Vagina (tissue), 2 donors: ENCODE measurements around the gene EXOC6B. TPM values are rescaled to one million over a fixed set of nuclear protein-coding genes. Genes with fewer than 3 reads are reported as not detected.

ENCODE experiments used
- DNase-seq, 2 donors: peaks; one replicate each; pipeline ENCODE4 v3.0.0-alpha.2; 2017; ENCODE audit errors: extremely low spot score in 2 of 2
- H3K27ac ChIP-seq: fragments of 200-600 bp; sonication (generic); one replicate; pipeline ENCODE4 v1.5.1; 2019
- H3K27me3 ChIP-seq: fragments of 200-600 bp; sonication (generic); one replicate; pipeline ENCODE4 v1.5.1; 2019
- H3K36me3 ChIP-seq, 2 donors: fragments of 200-600 bp; sonication (generic); one replicate each; pipeline ENCODE4 v1.5.1; 2017 to 2019
- H3K4me1 ChIP-seq: fragments of 200-600 bp; sonication (generic); one replicate; pipeline ENCODE4 v1.5.1; 2019
- H3K4me3 ChIP-seq, 2 donors: fragments of 200-600 bp; sonication (generic); 1 replicate in 1 of 2; 2 replicates in 1 of 2; pipeline ENCODE4 v1.5.1; 2016 to 2019
- H3K9me3 ChIP-seq: fragments of 200-600 bp; sonication (generic); one replicate; pipeline ENCODE4 v1.5.1; 2019
- CTCF ChIP-seq, 3 experiments: fragments of 450-650 bp in 2 of 3; fragments of 200-600 bp in 1 of 3; sonication (generic) in 1 of 3; IDR thresholded peaks; one replicate each; pipeline ENCODE4 v1.5.1; 2017 to 2019; ENCODE audit warnings: antibody characterized with exemption in 3 of 3, mild to moderate bottlenecking in 2 of 3, moderate library complexity in 2 of 3
- POLR2A ChIP-seq, 2 donors: fragments of 450-650 bp; IDR thresholded peaks; one replicate each; pipeline ENCODE4 v1.6.1; 2017; ENCODE audit warnings: antibody characterized with exemption in 2 of 2, mild to moderate bottlenecking in 2 of 2, moderate library complexity in 2 of 2
- POLR2AphosphoS5 ChIP-seq, 2 donors: sonication (generic); formaldehyde crosslinking; IDR thresholded peaks; one replicate each; pipeline ENCODE4 v1.9.0; 2017; ENCODE audit warnings: antibody characterized with exemption in 2 of 2, mild to moderate bottlenecking in 2 of 2, low read depth in 1 of 2; ENCODE audit not compliant: insufficient read depth in 1 of 2
- intact Hi-C: fragments of 100-400 bp; cut with DNase I; formaldehyde crosslinking; loops from one replicate; pipeline ENCODE4 v1.15.1; 2023
- total RNA-seq: library from RNA; depleted of rRNA; stranded (reverse); fragments of >200 nt; gene quantifications from one replicate; pipeline ENCODE4 v1.2.3, GENCODE V29; 2016

EXOC6B gene
- total RNA-seq, 1 donor from 2014 or later = 41.5 TPM

GRCh38 chr2:72134408-72134996 lies 691.3 kb downstream of the EXOC6B start:
- Histone ChIP-seq H3K9me3 (no peaks in the 10 kb centered on the region), H3K27ac (no peak overlapping the region), H3K4me3 (no peak overlapping the region), H3K4me1 (peaks cover 11% of the 10 kb centered on the region), H3K36me3 (no peaks in the 10 kb centered on the region), H3K27me3 (no peaks in the 10 kb centered on the region)
- no peak for DNase-seq
- intact Hi-C loops = no loop called here
- no peak for TF ChIP-seq POLR2A (IDR thresholded peaks at IDR 0.05)

GRCh38 chr2:72133721-72134407 lies 692.0 kb downstream of the EXOC6B start:
- DNase-seq = no peak

GRCh38 chr2:72132981-72133720 lies 692.7 kb downstream of the EXOC6B start:
- DNase-seq = no peak
- intact Hi-C loops = no loop called here
- Histone ChIP-seq H3K4me1 (peaks cover 2% of the 10 kb centered on the region), H3K27me3 (no peaks in the 10 kb centered on the region), H3K27ac (no peak overlapping the region), H3K4me3 (no peak overlapping the region), H3K9me3 (no peaks in the 10 kb centered on the region), H3K36me3 (no peaks in the 10 kb centered on the region)
- TF ChIP-seq POLR2A (IDR thresholded peaks at IDR 0.05) (no peak), POLR2AphosphoS5 (IDR thresholded peaks at IDR 0.05; ENCODE audit: insufficient read depth in 1 of 2, low read depth in 1 of 2) (no peak), CTCF (IDR thresholded peaks at IDR 0.05) (no peak)

More at GRCh38 chr2:72133721-72134407, 692.0 kb downstream of the EXOC6B start:
- Histone ChIP-seq H3K9me3 (no peaks in the 10 kb centered on the region), H3K27ac (no peak overlapping the region), H3K27me3 (no peaks in the 10 kb centered on the region), H3K4me1 (peaks cover 10% of the 10 kb centered on the region), H3K4me3 (no peak overlapping the region), H3K36me3 (no peaks in the 10 kb centered on the region)
- no peak for TF ChIP-seq POLR2A (IDR thresholded peaks at IDR 0.05)
- TF ChIP-seq POLR2AphosphoS5 (IDR thresholded peaks at IDR 0.05; ENCODE audit: insufficient read depth in 1 of 2, low read depth in 1 of 2) = no peak
- TF ChIP-seq CTCF (IDR thresholded peaks at IDR 0.05) = no peak
- intact Hi-C loops = no loop called here

GRCh38 chr2:72131916-72132841 lies 693.7 kb downstream of the EXOC6B start:
- Histone ChIP-seq H3K4me1 (no peaks in the 10 kb centered on the region), H3K36me3 (no peaks in the 10 kb centered on the region), H3K4me3 (no peak overlapping the region), H3K9me3 (no peaks in the 10 kb centered on the region), H3K27me3 (no peaks in the 10 kb centered on the region), H3K27ac (no peak overlapping the region)
- intact Hi-C loops = no loop called here
- no peak for DNase-seq
- no peak for TF ChIP-seq CTCF (IDR thresholded peaks at IDR 0.05)
- TF ChIP-seq POLR2A (IDR thresholded peaks at IDR 0.05) = no peak
- TF ChIP-seq POLR2AphosphoS5 (IDR thresholded peaks at IDR 0.05; ENCODE audit: insufficient read depth in 1 of 2, low read depth in 1 of 2) = no peak

GRCh38 chr2:72131371-72131891 lies 694.4 kb downstream of the EXOC6B start:
- no peaks in the 10 kb centered on the region for H3K4me1 ChIP-seq
- no peaks in the 10 kb centered on the region for H3K9me3 ChIP-seq
- no peaks in the 10 kb centered on the region for H3K36me3 ChIP-seq
- H3K4me3 ChIP-seq = no peak overlapping the region
- no peak for DNase-seq
- intact Hi-C loops = no loop called here
- H3K27me3 ChIP-seq = no peaks in the 10 kb centered on the region
- TF ChIP-seq POLR2A (IDR thresholded peaks at IDR 0.05) = no peak
- no peak for TF ChIP-seq CTCF (IDR thresholded peaks at IDR 0.05)
- no peak for TF ChIP-seq POLR2AphosphoS5 (IDR thresholded peaks at IDR 0.05; ENCODE audit: insufficient read depth in 1 of 2, low read depth in 1 of 2)
- H3K27ac ChIP-seq = no peak overlapping the region
